ENCODE data around the gene SPATA20. TPM values are rescaled to one million over a fixed set of nuclear protein-coding genes. Genes with fewer than 3 reads are reported as not detected.

Gene SPATA20
- total and polyA plus RNA-seq, 2 of the 13 experiments (the other 11 are each of a cell fraction or from before 2014, with no cell fraction given): 36.1 to 64.8 TPM

- TF ChIP-seq ZNF407 (CRISPR knock-in tag; IDR thresholded peaks at IDR 0.05; ENCODE audit: not compliant biosample characterization): peak; percentile 83
- TF ChIP-seq HNF4A (CRISPR knock-in tag; IDR thresholded peaks at IDR 0.05): no peak
- no peak for TF ChIP-seq MBD4 (IDR thresholded peaks at IDR 0.05; ENCODE audit: borderline replicate concordance, low read length)
- TF ChIP-seq RERE (CRISPR knock-in tag; IDR thresholded peaks at IDR 0.05; ENCODE audit: low read depth): peak; percentile 39; the same call in 1 of the 2 replicates
- 0 out of 2 replicates have a peak, but pooled peaks have one; percentile 35 for TF ChIP-seq GATA4 (IDR thresholded peaks at IDR 0.05; ENCODE audit: borderline replicate concordance, low read depth)
- no peak for TF ChIP-seq MAFG (CRISPR knock-in tag; IDR thresholded peaks at IDR 0.05)
- TF ChIP-seq RXRA (CRISPR knock-in tag; IDR thresholded peaks at IDR 0.05): peak; percentile 11; the same call in 1 of the 2 replicates
- peak; percentile 48; the same call in 1 of the 2 replicates for TF ChIP-seq IRF9 (CRISPR knock-in tag; IDR thresholded peaks at IDR 0.05; ENCODE audit: borderline replicate concordance)
- TF ChIP-seq YY1 (IDR thresholded peaks at IDR 0.05; ENCODE audit: insufficient read depth, insufficient replicate concordance, low read depth, low read length): peak; percentile 79
- TF ChIP-seq PREB (CRISPR knock-in tag; IDR thresholded peaks at IDR 0.05): 0 out of 2 replicates have a peak, but pooled peaks have one; percentile 22
- 0 out of 2 replicates have a peak, but pooled peaks have one; percentile 52 for TF ChIP-seq FOXO1 (CRISPR knock-in tag; IDR thresholded peaks at IDR 0.05)
These were observed 5.0 kb upstream of the SPATA20 start (continued) for GRCh38 chr17:50541716-50542688.

Data from HepG2 (cell line).